Measurements from ENCODE around the gene RAB9B.

The RAB9B gene

DNA sequence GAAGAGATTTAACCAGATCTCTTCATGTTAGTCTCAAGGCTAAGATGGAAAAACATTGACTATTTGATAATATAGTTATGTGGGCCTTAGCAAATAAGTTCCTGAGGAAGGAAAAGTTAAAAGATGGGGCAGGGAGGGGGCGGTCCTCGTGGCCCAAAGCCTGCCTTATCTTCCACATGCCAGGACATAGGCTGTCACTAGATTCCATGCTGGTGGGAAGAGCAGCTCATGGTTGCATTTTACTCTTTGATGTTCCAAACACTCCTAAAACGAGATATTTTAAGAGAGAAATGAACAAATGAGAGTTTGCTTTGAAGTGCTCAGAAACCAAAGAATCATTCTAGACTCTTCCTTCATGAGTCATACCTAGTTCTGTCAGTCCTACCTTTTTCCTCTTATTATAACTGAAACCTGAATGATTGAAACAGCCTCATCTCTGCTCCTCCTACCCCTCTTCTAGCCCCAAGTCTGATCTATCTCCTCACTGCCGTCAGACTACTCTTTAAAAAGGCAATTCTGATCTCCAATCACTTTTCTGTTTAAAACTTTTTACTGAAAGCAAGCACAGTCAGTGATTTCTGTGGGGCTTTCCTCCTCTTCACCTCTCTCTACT is 25.1 kb downstream of the RAB9B start:
- no peak for DNase-seq

DNA sequence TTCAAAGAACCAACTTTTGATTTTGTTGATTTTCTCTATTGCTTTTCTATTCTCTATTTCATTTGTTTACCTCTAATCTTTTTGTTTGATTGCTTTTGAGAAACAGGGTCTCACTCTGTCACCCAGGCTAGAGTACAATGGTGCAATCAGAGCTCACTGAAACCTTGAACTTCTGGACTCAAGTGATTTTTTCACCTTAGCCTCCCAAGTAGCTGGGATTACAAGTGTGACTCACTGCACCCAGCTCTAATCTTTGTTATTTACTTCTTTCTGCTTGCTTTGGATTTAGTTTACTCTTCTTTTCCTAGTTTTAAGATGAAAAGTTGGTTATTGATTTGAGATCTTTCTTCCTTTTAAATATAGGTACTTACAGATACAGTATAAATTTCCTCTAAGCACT is 26.2 kb downstream of the RAB9B start:
- no peak for DNase-seq

DNA sequence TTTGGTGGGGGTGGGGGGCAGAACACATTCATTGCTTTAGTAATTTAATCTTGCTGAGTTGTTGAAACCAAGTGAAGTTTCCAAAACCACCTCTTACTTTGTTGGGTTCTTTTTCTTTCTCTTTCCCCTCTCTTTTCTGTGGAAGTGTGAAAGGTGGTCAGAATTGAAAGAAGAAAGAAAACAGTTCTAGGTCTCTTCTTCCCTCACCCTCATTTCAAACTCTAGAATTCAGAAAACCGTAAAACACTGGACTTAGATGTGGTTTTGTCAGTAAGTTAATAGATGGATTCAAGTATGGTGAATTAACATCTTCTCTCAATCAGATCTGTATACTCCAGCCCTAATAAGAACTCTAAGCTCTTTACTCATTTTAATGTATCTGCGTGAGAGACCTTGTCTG is 31.7 kb downstream of the RAB9B start:
- DNase-seq, result no peak

DNA sequence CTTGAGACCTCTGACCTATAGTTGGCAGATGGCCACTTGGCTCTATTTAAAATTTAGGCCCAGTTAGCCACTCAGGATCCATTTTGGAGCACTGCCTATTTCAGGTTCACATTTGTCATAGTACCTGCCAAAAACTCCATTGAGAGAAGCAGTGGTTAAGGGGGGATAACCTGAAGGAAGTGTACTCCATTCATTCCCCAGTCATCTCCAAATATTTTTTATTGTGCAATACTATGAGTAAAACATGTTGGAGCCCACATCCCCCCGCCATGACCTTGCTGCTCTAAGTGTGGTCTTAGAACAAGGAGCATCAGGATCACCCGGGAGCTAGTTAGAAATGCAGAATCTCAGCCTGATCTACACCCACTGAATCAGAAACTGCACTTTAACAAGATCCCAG is 34.4 kb downstream of the RAB9B start:
- no peak for DNase-seq

DNA sequence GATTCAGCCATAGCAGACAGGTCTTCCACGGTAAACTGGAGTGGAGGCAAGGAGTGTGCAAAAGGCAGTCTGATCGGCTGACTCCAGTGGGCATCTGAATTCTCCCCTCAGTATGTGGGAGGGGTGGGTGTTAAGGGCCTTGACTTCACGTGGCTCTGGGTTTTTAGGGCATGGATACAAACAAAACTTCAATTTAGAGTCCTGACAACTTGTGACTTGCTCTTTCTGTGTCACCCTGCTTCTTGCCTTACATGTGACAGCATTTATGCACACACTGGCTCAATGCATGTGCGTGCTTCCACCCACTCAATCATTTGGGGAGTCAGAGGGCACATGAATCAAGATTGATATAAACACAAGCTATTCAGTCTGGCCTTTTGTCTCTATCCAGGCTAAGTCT is 37.9 kb downstream of the RAB9B start:
- no peak for DNase-seq

DNA sequence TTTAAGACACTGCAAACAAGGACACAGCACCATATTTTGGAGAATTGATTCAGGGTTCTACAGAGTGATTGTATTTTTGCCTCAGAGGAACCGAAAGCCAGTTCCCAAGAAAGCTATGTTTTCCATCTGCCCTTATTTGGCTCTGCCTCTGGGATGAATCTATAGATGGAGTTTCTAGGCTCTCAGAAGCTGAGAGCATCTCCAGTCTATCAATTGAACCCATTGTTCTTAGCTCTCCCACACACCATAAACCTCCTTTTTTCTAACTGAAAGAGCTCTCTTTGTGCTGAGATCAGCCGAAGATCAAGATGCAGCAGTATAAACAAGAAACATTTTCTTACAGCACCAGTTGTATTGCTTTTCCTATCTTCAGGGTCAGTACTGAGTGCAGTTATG is 38.5 kb downstream of the RAB9B start:
- no peak for DNase-seq

DNA sequence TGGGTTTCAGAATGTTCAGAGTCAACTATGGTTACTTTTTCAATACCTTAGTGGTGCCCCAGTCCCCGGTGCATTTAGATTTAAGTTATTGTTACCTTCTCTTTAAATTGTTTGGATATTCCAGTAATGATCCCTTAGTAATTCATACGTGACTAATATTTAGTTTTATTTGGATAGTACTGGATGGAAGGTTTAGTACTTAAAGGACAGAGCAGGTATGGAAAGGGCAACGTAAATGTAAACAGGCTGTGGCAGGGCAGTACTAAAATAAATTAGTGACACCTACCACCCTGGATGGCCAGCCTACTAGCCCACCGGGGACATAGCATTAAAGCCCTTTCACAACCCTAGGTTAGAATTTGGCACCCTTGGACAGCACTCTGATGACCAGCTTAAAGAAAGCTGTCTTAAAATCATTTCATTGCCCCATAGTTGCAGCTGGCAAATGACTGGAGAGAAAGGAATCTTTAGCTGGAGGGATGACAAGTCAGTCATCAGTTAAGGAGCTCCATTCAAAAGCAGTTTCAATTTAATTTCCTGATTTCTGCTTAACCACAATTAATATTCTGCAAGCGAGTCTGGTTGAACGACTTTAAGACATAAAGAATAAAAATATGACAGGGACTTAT is 39.0 kb downstream of the RAB9B start:
- DNase-seq, result no peak

DNA sequence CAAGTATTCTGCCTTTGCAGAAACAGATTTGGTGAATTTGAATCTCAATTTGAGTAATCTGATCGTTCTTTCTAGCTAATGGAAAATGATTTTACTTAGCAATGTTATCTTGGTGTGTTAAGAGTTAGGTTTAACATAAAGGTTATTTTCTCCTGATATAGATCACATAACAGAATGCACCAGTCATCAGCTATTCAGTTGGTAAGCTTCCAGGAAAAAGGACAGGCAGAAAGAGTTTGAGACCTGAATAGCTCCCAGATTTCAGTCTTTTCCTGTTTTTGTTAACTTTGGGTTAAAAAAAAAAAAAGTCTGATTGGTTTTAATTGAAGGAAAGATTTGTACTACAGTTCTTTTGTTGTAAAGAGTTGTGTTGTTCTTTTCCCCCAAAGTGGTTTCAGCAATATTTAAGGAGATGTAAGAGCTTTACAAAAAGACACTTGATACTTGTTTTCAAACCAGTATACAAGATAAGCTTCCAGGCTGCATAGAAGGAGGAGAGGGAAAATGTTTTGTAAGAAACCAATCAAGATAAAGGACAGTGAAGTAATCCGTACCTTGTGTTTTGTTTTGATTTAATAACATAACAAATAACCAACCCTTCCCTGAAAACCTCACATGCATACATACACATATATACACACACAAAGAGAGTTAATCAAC is 40.1 kb downstream of the RAB9B start:
- DNase-seq, result no peak

DNA sequence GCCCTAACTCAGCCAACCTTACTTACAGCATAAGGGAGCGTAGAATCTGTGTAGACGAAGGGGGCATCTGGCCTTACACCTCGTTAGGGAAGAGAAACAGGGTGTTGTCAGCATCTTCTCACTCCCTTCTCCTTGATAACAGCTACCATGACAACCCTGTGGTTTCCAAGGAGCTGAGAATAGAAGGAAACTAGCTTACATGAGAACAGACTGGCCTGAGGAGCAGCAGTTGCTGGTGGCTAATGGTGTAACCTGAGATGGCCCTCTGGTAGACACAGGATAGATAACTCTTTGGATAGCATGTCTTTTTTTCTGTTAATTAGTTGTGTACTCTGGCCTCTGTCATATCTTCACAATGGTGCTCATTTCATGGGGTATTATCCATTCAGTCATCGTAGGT is 40.8 kb downstream of the RAB9B start:
- DNase-seq, result no peak

DNA sequence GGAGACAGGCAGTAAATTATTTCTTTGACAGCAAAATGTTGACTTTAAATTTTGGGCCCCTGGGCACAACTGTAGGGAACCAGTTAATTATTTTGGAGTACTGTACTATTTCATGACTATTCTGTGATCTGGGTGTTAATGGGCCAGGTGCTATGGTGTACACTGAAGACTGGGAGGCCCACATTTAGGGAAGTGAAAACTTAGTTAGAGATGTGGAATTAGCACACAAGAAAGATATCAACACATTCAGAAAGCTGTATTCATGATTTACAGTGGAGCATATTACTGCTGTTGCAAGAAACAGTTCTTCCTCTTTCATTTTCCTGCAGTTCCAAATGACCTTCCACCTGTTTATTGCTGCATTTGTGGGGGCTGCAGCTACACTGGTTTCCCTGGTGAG is 43.1 kb downstream of the RAB9B start:
- no peak for DNase-seq

DNA sequence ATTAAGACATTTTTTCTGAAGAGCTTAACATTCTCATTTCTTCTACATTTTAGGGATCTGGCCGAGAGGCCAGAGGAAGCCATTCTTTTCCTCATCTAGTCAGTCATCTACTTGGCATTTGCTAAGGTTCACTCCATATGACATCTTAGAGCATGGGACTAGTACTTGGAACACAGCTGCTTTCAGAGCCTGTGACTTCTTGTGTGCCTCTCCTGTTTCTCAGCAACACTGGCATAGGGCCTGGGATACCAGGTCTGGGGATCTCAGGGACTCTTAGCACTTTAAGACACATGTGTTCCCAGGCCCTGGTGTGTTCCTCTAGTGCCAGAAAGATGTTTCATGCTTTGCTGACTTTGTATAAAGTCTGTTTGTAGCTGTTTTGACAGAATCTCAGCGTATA is 48.1 kb downstream of the RAB9B start:
- no peak for DNase-seq

DNA sequence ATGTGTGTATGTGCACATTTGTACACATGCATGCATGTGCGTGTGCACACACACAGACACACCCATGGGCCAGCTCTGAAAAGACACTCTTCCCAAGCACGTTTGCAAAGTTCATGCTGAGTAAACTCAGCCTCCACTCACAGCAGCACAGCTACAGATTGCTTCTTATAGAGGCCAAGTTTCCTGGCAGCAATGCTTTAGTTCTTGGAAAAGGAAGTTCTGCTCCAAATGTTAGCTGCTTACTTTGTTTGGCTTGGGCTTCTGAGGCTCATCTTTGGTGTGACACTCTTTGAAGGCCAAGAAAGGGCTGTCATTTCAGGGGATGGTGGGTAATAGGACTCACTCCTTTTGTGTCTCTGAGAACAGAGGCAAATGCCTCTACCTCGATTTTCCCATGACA is 48.9 kb downstream of the RAB9B start:
- no peak for DNase-seq

DNA sequence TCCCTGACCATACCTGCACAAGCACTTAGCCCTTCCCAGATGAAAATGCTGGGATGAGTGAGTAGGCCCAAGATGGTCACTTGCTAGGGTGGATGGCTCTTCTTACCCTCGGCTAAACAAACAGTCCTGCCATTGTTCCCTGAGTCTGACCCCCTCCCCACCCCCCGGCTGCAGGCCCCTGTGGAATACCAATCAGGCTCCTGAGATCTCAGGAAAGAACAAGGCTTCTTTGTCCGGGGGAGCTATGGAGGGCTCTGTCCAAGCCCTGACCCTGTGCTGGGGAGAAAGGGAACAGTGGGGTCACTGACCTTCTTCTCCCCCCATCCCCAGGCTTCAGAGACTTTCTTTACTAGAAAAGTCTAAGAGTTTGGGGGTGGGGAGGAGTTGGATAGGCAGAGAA is 49.4 kb downstream of the RAB9B start:
- DNase-seq, result no peak

DNA sequence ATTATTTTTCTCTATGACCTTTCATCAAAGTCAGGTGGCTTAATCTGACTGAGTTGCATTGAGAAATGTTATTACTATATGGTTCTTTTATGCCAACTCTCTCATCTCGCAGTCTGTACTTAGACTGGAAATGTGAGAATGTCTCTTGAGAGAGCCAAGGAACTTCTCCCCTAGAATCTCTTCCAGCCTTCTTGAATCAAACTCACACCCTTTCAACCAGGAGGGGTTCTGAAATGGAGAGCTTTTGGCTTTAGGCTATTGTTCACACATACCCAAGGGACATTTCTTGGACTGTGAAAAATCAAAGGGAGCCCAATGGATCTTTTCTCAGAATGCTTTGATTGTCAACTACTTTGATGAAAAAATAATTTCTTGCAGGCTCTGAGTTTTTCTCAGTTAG is 50.4 kb downstream of the RAB9B start:
- no peak for DNase-seq

DNA sequence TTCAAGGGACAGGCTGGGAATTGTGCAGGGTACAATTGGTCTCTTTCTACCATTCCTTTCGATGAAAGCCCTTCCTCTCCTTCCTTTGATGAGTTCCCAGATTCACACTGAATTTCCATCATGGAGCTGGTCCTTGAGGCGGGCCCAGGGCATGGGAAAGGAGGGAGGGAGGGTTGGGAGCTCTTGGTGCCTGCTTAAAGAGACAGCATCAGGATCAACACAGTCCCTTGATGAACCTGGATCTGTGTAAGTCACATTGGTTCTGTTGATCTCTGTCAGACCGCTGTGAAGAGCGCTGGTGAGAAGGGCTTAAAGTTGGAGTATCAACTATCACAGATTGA is 51.0 kb downstream of the RAB9B start:
- no peak for DNase-seq

DNA sequence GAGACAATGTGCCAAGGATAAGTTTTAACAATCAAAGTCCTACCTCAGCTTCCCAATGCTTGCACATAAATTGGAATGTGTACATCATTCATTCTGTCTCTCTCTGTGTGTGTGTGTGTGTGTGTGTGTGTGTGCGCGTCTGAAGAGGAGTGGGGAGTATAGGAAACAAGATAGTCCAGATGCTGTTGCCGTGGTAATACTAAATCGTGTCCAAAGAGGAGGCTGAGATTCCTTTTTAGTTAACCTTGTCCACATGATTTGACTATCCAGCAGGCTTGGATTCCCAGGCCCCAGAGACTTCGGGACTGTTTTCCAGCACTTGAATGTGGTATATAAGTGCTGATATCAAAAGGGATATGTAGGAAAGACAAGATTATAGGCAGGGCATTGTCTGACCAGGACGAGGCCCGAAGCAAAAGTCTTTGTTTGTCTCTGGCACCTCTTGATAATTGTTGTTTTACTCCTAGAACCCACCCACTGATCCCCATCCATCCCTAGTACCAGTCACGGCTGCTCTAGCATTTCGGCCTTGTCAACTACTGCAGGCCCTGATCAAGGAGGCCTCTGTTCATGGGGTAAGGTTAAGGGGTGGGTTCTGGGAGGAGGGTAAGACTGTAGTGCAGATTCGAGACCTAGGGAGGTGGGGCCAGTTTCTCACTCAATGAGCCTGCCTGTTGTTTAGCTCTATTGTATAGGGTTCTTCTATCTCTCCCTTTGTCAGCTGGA is 51.6 kb downstream of the RAB9B start:
- DNase-seq, result no peak

DNA sequence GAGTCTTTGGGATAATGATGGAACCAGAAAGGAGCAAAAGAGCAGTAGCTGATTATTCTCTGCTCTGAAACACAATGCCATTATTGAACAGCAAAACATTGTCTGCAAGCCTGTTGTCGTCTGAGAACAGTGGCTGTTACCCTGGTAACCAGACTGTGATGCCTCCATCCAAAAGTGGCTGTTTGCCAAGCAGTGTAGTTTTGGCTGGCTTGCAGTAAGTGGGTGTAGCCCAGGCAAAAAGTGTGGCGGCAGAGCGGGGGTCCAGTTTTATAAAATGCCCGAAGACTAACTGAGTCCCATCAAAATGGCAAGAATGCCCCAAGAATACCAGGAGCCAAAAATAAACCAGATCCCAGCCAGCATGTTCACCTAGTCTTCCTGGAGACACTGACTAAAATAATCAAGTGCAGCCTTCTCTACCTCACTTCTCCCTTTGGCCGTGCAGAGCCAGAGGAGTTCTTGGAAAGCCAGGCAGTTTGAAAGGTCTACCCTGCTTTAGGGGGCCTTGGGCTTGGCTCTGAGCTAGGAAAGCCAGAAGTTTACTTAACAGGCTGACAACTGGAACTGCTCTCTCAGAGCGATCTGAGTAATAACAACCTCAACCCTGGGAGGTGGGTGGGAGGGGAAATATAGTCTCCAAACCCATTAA is 52.8 kb downstream of the RAB9B start:
- DNase-seq, result no peak

DNA sequence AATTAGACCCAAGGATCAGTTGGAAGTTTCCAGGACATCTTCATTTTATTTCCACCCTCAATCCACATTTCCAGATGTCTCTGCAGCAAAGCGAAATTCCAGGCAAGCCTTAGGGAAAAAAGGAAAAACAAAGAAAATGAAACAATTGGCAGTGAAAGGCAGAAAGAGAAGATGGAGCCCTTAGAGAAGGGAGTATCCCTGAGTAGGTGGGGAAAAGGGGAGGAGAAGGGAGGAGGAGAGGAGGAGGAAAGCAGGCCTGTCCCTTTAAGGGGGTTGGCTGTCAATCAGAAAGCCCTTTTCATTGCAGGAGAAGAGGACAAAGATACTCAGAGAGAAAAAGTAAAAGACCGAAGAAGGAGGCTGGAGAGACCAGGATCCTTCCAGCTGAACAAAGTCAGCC is 55.5 kb downstream of the RAB9B start, which contains the start of gene PLP1:
Gene PLP1, plus strand, starts transcription at position 295 of the 400 bp plus-strand sequence. CDS start 156 bp downstream, outside the sequence.
- no peak for DNase-seq

DNA sequence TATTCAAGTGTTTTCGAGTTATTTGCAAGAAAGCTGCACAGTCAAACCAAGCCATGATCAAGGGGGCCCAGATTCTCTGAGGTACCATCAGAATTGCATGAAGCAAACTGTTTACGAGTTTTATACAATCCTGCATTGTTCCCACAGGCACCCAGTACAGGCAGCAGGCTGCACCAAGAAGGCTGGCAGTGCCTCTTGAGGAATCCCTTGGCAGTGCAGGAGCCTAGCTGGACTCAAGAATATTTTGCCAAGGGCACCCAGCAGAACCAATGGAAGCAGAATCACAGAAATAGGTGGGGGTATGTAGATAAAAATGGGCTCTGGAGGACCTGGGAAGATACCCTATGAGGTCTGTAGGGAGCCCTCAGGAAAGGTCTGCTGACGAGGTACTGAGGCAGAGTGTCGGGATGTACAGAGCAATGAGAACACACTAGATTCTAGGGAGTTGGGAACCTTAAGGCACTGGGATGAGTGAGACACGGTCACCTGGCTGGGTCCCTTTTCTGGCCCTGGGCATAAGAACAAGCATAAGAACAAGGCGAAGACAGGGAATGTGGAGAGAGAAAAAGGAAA is 57.9 kb downstream of the RAB9B start:
- no peak for DNase-seq

DNA sequence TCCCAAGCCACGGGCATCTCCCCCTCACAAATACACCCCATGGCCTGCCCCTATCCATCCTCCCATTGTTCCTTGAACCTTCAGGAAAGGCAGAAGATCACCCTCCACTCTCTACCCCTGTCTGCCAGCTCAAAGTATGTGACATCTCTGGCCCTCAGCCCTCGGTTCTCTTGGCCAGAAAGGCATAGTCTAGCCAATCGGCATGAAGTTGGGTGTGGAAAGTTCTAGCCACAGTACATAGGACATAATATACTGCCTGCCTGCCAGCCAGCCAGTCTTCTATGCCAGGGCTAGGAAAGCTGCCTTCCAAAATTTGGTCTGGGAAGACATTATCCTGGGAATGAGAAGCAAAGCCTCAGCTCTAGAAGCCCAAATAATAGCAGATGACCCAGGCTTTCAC is 58.6 kb downstream of the RAB9B start:
- DNase-seq, result no peak
